ENCODE results near the gene MERTK. TPM values are rescaled to one million over a fixed set of nuclear protein-coding genes. Genes with fewer than 3 reads are reported as not detected.

Gene MERTK
- total RNA-seq, 1 donor from 2014 or later = not detected

- H3K4me1 Mint-ChIP-seq = no peaks in the 10 kb centered on the region
- H3K9me3 Mint-ChIP-seq = no peaks in the 10 kb centered on the region
- POLR2A ChIA-PET = no interaction called here
- H3K36me3 Mint-ChIP-seq (ENCODE audit: low read depth) = no peaks in the 10 kb centered on the region
- CTCF ChIA-PET = no interaction called here
- no peak for TF ChIP-seq CTCF (IDR thresholded peaks at IDR 0.05)
- H3K4me3 Mint-ChIP-seq = no peak overlapping the region
- intact Hi-C loops (cut with micrococcal nuclease) = no loop called here
- DNase-seq (no peak), ATAC-seq (ENCODE audit: low read depth) (no peak)
- H3K27me3 Mint-ChIP-seq = peaks cover 10% of the 10 kb centered on the region
- no peak overlapping the region for H3K27ac Mint-ChIP-seq
These were observed 92.0 kb downstream of the MERTK start for GRCh38 chr2:111990375-111990774.

GRCh38 chr2:111990856-111991255 lies 92.4 kb downstream of the MERTK start:
- POLR2A ChIA-PET = no interaction called here
- TF ChIP-seq CTCF (IDR thresholded peaks at IDR 0.05) = no peak
- intact Hi-C loops (cut with micrococcal nuclease) = no loop called here
- Mint-ChIP-seq H3K27ac (no peak overlapping the region), H3K4me1 (no peaks in the 10 kb centered on the region), H3K4me3 (no peak overlapping the region), H3K36me3 (ENCODE audit: low read depth) (no peaks in the 10 kb centered on the region), H3K9me3 (no peaks in the 10 kb centered on the region), H3K27me3 (peaks cover 10% of the 10 kb centered on the region)
- no peak for ATAC-seq (ENCODE audit: low read depth)
- CTCF ChIA-PET = no interaction called here
- no peak for DNase-seq

- TF ChIP-seq CTCF (IDR thresholded peaks at IDR 0.05) = no peak
- ATAC-seq (ENCODE audit: low read depth) = no peak
- no peaks in the 10 kb centered on the region for H3K9me3 Mint-ChIP-seq
- H3K27me3 Mint-ChIP-seq = peaks cover 9% of the 10 kb centered on the region
- CTCF ChIA-PET = no interaction called here
- H3K4me1 Mint-ChIP-seq = no peaks in the 10 kb centered on the region
- no peak for DNase-seq
- no peaks in the 10 kb centered on the region for H3K36me3 Mint-ChIP-seq (ENCODE audit: low read depth)
- intact Hi-C loops (cut with micrococcal nuclease) = no loop called here
- POLR2A ChIA-PET = no interaction called here
- no peak overlapping the region for H3K27ac Mint-ChIP-seq
- H3K4me3 Mint-ChIP-seq = no peak overlapping the region
These were observed 95.6 kb downstream of the MERTK start for GRCh38 chr2:111994042-111994441.

GRCh38 chr2:111995148-111995547 lies 96.7 kb downstream of the MERTK start:
- Mint-ChIP-seq H3K9me3 (no peaks in the 10 kb centered on the region), H3K4me1 (no peaks in the 10 kb centered on the region), H3K27ac (no peak overlapping the region), H3K4me3 (no peak overlapping the region), H3K36me3 (ENCODE audit: low read depth) (no peaks in the 10 kb centered on the region), H3K27me3 (peaks cover 7% of the 10 kb centered on the region)
- no peak for TF ChIP-seq CTCF (IDR thresholded peaks at IDR 0.05)
- DNase-seq (no peak), ATAC-seq (ENCODE audit: low read depth) (no peak)
- ChIA-PET POLR2A (no interaction called here), CTCF (no interaction called here)
- intact Hi-C loops (cut with micrococcal nuclease) = no loop called here

- POLR2A ChIA-PET = no interaction called here
- Mint-ChIP-seq H3K36me3 (ENCODE audit: low read depth) (no peaks in the 10 kb centered on the region), H3K4me3 (no peak overlapping the region), H3K27me3 (no peaks in the 10 kb centered on the region), H3K4me1 (peaks cover 27% of the 10 kb centered on the region), H3K27ac (no peak overlapping the region), H3K9me3 (no peaks in the 10 kb centered on the region)
- ATAC-seq (ENCODE audit: low read depth) (no peak), DNase-seq (no peak)
- no peak for TF ChIP-seq CTCF (IDR thresholded peaks at IDR 0.05)
- CTCF ChIA-PET = no interaction called here
- intact Hi-C loops (cut with micrococcal nuclease) = loop anchor here (5.0 kb wide), 1 partner anchor 103 kb away; the partner anchor contains the start of gene MERTK
These were observed 101.4 kb downstream of the MERTK start for GRCh38 chr2:111999809-112000208.
